Measurements from ENCODE around the gene KLHL3.

The KLHL3 gene

GRCh38 chr5:137747848-137748247, 12.0 kb upstream of the KLHL3 start:
- DNase-seq (ENCODE audit: low spot score) = no peak

GRCh38 chr5:137743031-137743640, 7.2 kb upstream of the KLHL3 start:
- peak; percentile 80 for DNase-seq (ENCODE audit: low spot score)

DNA sequence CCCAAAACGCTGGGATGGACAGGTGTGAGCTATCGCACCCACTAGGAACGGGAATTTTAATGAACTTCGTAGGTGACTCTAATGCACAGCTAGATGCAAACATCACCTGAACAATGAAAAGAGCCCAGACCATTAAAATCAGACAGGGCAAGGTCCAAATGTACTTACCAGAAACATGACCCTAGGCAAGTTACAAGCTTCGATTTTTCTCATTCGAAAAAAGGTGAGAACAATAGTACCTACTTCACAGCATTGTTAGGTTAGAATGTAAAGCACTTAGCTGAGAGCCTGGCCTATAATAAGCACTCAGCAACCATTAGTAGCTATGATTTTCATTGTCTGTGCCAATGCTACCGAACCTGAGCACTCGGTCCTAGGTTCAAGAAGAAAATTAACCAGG, 5.8 kb upstream of the KLHL3 start:
- DNase-seq (ENCODE audit: low spot score) = no peak

DNA sequence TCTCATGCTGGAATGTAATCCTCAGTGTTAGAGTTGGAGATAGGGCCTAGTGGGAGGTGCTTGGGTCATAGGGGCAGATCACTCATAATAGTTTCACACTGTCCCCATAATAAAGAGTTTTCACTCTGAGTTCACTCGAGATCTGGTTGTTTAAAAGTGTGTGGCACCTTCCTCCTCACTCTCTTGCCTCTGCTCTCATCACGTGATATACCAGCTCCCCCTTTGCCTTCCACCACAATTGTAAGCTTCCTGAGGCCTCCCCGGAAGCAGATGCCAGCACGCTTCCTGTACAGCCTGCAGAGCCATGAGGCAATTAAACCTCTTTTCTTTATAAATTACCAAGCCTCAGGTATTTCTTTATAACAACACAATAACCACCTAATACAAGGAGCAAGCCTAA, 3.8 kb upstream of the KLHL3 start:
- no peak for DNase-seq (ENCODE audit: low spot score)

DNA sequence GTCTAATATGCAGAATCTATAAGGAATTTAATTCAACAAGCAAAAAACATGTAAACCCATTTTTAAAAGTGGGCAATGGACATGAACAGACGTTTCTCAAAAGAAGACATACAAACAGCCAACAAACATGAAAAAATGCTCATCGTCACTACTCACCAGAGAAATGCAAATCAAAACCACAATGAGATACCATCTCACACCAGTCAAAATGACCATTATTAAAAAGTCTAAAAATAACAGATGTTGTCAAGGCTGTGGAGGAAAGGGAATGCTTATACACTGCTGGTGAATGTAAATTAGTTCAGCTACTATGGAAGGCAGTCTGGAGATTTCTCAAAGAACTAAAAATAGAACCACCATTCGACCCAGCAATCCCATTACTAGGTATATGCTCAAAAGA, 3.1 kb upstream of the KLHL3 start:
- DNase-seq (ENCODE audit: low spot score) = no peak

DNA sequence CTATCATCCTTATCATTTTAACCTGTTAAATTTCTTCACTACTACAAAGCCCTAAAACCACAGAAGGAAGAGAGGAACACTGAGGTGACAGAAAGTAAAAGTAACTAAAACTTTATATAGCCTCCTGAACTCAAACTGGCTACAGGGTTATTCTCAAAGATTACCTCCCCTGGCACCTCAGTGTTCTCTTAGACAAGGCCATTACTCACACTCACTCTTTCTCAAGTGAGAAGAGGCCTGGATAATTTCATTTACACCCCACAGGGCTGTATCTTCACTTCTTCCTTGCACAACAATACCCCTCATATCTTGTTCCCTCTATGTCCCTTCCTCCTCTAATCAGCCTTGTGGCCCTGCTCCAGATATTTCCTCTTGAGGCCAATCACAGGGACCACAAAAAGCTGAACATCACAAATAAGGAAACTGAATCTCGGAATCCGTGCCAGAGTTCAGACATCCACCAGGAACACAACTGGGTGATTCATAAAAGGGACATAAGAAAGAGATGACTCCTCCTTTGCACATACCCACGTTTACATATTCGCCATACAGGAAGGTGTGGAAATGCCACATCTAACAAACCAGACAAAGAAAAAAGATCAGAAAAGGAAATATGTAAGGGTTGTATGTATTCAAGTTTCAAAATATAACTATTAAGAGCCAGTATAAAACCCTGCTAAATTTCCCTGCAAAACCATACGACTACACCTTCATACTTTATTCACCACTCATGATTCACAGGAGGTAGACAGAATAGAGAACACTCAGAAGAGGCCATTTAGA, 1.7 kb upstream of the KLHL3 start:
- DNase-seq (ENCODE audit: low spot score) = peak; percentile 57

DNA sequence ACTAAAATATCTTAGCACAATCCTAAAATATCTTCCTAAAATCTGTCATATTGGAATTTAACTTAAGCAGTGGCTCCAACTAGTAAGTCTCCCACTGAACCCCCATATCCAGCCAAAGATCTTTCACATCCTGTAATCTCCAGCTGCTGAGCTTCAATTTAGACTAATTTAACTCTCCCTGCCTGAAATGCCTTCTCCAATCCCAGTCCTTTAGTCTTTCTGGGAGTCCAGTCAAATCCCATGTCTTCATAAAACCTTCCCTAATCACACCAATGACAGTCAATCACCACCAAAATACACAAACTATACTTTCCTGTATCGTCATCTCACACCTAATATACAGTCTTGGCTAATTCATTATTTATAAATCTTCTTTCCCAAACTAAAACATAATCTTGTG, 607 bp upstream of the KLHL3 start:
- no peak for DNase-seq (ENCODE audit: low spot score)

- DNase-seq (ENCODE audit: low spot score) = no peak
Measured at GRCh38 chr5:137734962-137735554, 831 bp downstream of the KLHL3 start.

GRCh38 chr5:137734331-137734730, 1.6 kb downstream of the KLHL3 start:
- DNase-seq (ENCODE audit: low spot score) = no peak

- no peak for DNase-seq (ENCODE audit: low spot score)
Measured at GRCh38 chr5:137733922-137734321, 2.0 kb downstream of the KLHL3 start.

- DNase-seq (ENCODE audit: low spot score) = no peak
Measured at GRCh38 chr5:137733006-137733405, 2.9 kb downstream of the KLHL3 start.

GRCh38 chr5:137731176-137731575, 4.7 kb downstream of the KLHL3 start:
- DNase-seq (ENCODE audit: low spot score) = no peak

- DNase-seq (ENCODE audit: low spot score) = no peak
Measured at GRCh38 chr5:137730336-137730735, 5.6 kb downstream of the KLHL3 start.

GRCh38 chr5:137728048-137728447, 7.8 kb downstream of the KLHL3 start:
- DNase-seq (ENCODE audit: low spot score) = no peak

- no peak for DNase-seq (ENCODE audit: low spot score)
Measured at GRCh38 chr5:137727623-137728022, 8.3 kb downstream of the KLHL3 start.

- no peak for DNase-seq (ENCODE audit: low spot score)
Measured at GRCh38 chr5:137724251-137724650, 11.6 kb downstream of the KLHL3 start.

GRCh38 chr5:137718611-137719010, 17.3 kb downstream of the KLHL3 start:
- no peak for DNase-seq (ENCODE audit: low spot score)

GRCh38 chr5:137716337-137716736, 19.6 kb downstream of the KLHL3 start:
- no peak for DNase-seq (ENCODE audit: low spot score)

GRCh38 chr5:137715456-137715855, 20.4 kb downstream of the KLHL3 start:
- no peak for DNase-seq (ENCODE audit: low spot score)

DNA sequence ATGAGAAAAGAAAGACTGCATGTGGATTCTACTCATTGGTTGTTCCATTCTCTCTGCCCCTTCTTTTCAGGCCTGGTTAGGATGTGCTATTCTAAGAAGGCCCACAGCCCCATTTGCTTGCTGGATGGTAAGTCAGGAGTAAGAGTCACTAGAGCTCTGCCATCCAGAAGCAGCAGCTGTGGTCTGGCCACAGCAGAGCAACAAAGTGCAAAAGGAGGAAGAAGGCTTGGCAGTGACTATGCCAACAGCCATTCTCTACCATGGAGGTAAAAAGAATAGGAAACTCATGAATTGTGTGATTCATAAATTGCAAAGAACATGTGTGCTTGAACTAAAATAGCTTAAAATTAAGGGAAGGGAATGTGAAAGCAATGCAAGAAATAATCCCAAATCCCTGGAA, 20.9 kb downstream of the KLHL3 start:
- DNase-seq (ENCODE audit: low spot score) = no peak

DNA sequence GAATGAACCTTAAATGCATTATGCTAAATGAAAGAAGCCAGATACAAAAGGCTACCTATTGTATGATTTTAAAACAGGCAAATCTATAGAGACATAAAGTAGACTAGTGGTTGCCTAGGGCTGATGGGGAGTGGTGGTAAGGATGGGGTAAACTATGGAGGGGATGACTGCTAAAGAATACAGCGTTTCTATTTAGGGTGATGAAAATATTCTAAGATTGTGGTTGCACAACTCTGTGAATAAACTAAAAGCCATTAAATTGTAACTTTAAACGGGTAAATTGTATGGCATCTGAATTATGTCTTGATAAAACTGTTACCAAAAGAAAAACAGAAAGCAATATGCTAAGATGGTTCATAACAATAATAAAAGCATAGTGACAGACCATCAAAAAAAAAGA, 21.4 kb downstream of the KLHL3 start:
- DNase-seq (ENCODE audit: low spot score) = no peak

GRCh38 chr5:137712139-137712667, 23.7 kb downstream of the KLHL3 start:
- DNase-seq (ENCODE audit: low spot score) = no peak

DNA sequence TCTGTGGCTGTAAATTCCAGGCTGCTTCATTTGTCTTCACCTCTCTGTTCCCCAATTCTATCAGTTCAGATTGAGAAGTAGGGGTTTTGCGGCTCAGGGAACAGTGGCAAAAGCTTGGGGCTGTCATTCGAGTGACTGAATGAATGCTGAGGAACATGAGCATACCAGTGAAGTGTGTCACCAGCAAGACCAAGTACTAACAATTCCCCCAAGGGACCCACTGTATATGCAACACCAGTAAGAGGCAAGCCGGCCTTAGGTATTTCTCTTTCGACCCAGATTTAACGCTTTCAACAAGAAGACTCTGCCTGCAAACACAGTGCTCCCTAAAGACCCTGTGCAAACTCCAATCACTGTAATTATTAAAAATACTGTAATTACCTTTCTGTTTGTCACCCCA, 25.8 kb downstream of the KLHL3 start:
- no peak for DNase-seq (ENCODE audit: low spot score)
